K562 (cell line): ENCODE results near the gene C19orf85. TPM values are rescaled to one million over a fixed set of nuclear protein-coding genes. Genes with fewer than 3 reads are reported as not detected.
A peak's percentile ranks its signal among the peaks of the same experiment; 100 is the strongest.

Source experiments
- ATAC-seq: fragments of 200-7000 bp; cut with Tn5 transposase; 3 replicates; pipeline ENCODE4 v1.9.1; 2020; ENCODE audit warnings: moderate library complexity
- BruUV-seq: library from RNA; stranded (reverse); fragments of 400-500 nt; replicated peaks from 2 replicates; lab custom pipeline; 2021; lab: Mats Ljungman, UMichigan
- CTCF ChIA-PET: fragments of 300-600 bp; formaldehyde crosslinking; extraction: SDS; loops from one replicate; lab custom pipeline; 2021; ENCODE audit warnings: low intra/inter-chr PET ratio; lab: Yijun Ruan, JAX
- POLR2A ChIA-PET: fragments of 300-600, 350-650 bp; sonication (Branson Sonifier 250); formaldehyde crosslinking; extraction: SDS; loops from one replicate; lab custom pipeline; 2021; ENCODE audit warnings: antibody characterized with exemption, inconsistent platforms; lab: Yijun Ruan, JAX
- DNase-seq, 4 experiments: peaks; one replicate each; pipeline versions ENCODE4 v3.0.0 to v3.0.0-alpha.2; 2011 to 2018; ENCODE audit warnings: low spot score in 3 of 4, mixed read lengths in 3 of 4; ENCODE audit errors: extremely low read depth in 1 of 4
- FAIRE-seq: peaks from 2 replicates; lab custom pipeline; 2011; peaks lifted over from hg19 to GRCh38; lab: Jason Lieb, UNC
- H2AFZ ChIP-seq: 2 replicates; pipeline ENCODE4 v1.6.0; 2011; ENCODE audit warnings: low read depth, low read length, control low read depth, inconsistent platforms
- H3K27ac ChIP-seq: fragments of 200-600 bp; 3 replicates; pipeline ENCODE4 v1.8.0; 2011; ENCODE audit warnings: low read depth, mild to moderate bottlenecking, control low read depth, inconsistent platforms, low read length, moderate library complexity, mixed read lengths; ENCODE audit errors: extremely low read depth
- H3K27me3 ChIP-seq, 2 experiments: fragments of 300-600 bp in 1 of 2; 2 replicates in 1 of 2; 3 replicates in 1 of 2; pipeline versions ENCODE4 v1.6.0 to v1.8.0; 2011; ENCODE audit warnings: inconsistent platforms in 2 of 2, low read length in 2 of 2, mild to moderate bottlenecking in 1 of 2, mixed read lengths in 1 of 2, moderate library complexity in 1 of 2; ENCODE audit not compliant: control insufficient read depth in 2 of 2, insufficient read depth in 2 of 2
- H3K36me3 ChIP-seq: fragments of 300-600 bp; 3 replicates; pipeline ENCODE4 v1.8.0; 2011; ENCODE audit warnings: mild to moderate bottlenecking, low read length, inconsistent platforms; ENCODE audit not compliant: control insufficient read depth, insufficient read depth
- H3K4me1 ChIP-seq, 2 experiments: fragments of 200-600 bp in 1 of 2; replicated peaks in 1 of 2; 2 replicates in 1 of 2; 3 replicates in 1 of 2; pipeline versions ENCODE4 v1.5.1 to v1.8.0; 2011; ENCODE audit warnings: inconsistent platforms in 2 of 2, low read length in 2 of 2, mild to moderate bottlenecking in 1 of 2, mixed read lengths in 1 of 2, moderate library complexity in 1 of 2; ENCODE audit not compliant: control insufficient read depth in 2 of 2, insufficient read depth in 2 of 2
- H3K4me2 ChIP-seq: 2 replicates; pipeline ENCODE4 v1.6.1; 2011; ENCODE audit warnings: low read length, control low read depth, inconsistent platforms, mixed read lengths; ENCODE audit not compliant: insufficient read depth
- H3K4me3 ChIP-seq: fragments of 200-600 bp; sonication (generic), shearing (Covaris generic); 2 replicates; pipeline ENCODE4 v1.5.1; 2016; ENCODE audit warnings: control low read depth, inconsistent platforms
- H3K79me2 ChIP-seq: fragments of 200-600 bp; 3 replicates; pipeline ENCODE4 v1.8.0; 2011; ENCODE audit warnings: low read length, inconsistent platforms; ENCODE audit not compliant: control insufficient read depth, insufficient read depth
- H3K9ac ChIP-seq, 2 experiments: 2 replicates each; pipeline versions ENCODE4 v1.6.0 to v1.6.1; 2011; ENCODE audit warnings: low read depth in 2 of 2, low read length in 2 of 2, control low read depth in 1 of 2, inconsistent platforms in 1 of 2, mild to moderate bottlenecking in 1 of 2, mixed read lengths in 1 of 2; ENCODE audit not compliant: insufficient read depth in 1 of 2
- H3K9me1 ChIP-seq: one replicate; pipeline ENCODE4 v1.6.0; 2011; ENCODE audit warnings: inconsistent platforms, mild to moderate bottlenecking, low read length, moderate library complexity; ENCODE audit not compliant: control insufficient read depth, insufficient read depth
- H3K9me3 ChIP-seq: replicated peaks from 2 replicates; pipeline ENCODE4 v1.5.1; 2011; ENCODE audit warnings: low read depth, low read length, inconsistent platforms; ENCODE audit not compliant: control insufficient read depth, insufficient read depth
- H4K20me1 ChIP-seq: replicated peaks from 2 replicates; pipeline ENCODE4 v1.6.1; 2011; ENCODE audit warnings: low read length, inconsistent platforms, mixed read lengths; ENCODE audit not compliant: control insufficient read depth, insufficient read depth
- BCL6 ChIP-seq: fragments of 250-450 bp; sonication (Bioruptor Pico); IDR thresholded peaks from 2 replicates; pipeline ENCODE4 v1.4.0; 2020
- DACH1 ChIP-seq: fragments of 450-650 bp; IDR thresholded peaks from 2 replicates; pipeline ENCODE4 v1.6.1; 2018; ENCODE audit not compliant: partially characterized antibody
- SAFB ChIP-seq: fragments of 200-400 bp; formaldehyde crosslinking; IDR thresholded peaks from 2 replicates; pipeline ENCODE4 v1.6.1; 2017; ENCODE audit warnings: low read depth, low read length, borderline replicate concordance
- SREBF2 ChIP-seq: sonication (generic); formaldehyde crosslinking; IDR thresholded peaks from 2 replicates; pipeline ENCODE4 v1.4.0; 2020; ENCODE audit warnings: mild to moderate bottlenecking, missing genetic modification reagents
- TAF9B ChIP-seq: fragments of 450-650 bp; IDR thresholded peaks from 2 replicates; pipeline ENCODE4 v1.6.1; 2018; ENCODE audit warnings: mild to moderate bottlenecking; ENCODE audit not compliant: partially characterized antibody
- ZNF444 ChIP-seq: fragments of 250-450 bp; sonication (Bioruptor Pico); IDR thresholded peaks from 2 replicates; pipeline ENCODE4 v1.4.0; 2020; ENCODE audit warnings: mild to moderate bottlenecking, moderate library complexity
- WGBS: fragments of 100-300 bp; shearing (Covaris generic); methylation state at CpG from one replicate; pipeline ENCODE4 v1.1.6; 2016; ENCODE audit warnings: low coverage, mixed read lengths; ENCODE audit not compliant: insufficient coverage; ENCODE audit errors: missing lambda C conversion rate; 5-methylcytosine and 5-hydroxymethylcytosine counted together
- in situ Hi-C: fragments of 300-500 bp; cut with MboI; formaldehyde crosslinking; loops from 4 replicates; pipeline ENCODE4 v1.15.0; 2018; ENCODE audit warnings: inconsistent platforms, mixed read lengths
- intact Hi-C: fragments of 100-400 bp; cut with micrococcal nuclease; formaldehyde crosslinking; loops from 2 replicates; pipeline ENCODE4 v1.14.2; 2022
- polyA plus RNA-seq, 8 experiments: library from polyadenylated mRNA; depleted of rRNA in 4 of 8; stranded (reverse) in 5 of 8; unstranded in 3 of 8; fragments of >200 nt; fragmentation: Nextera tagmentation in 2 of 8; fragmentation: Illumina TruSeq in 1 of 8; extraction: Ambion mirVana in 2 of 8; extraction: Trizol in 1 of 8; gene quantifications; 2 replicates each; pipeline versions ENCODE4 v1.2.1 to v1.2.3, GENCODE V29; 2011 to 2014; ENCODE audit warnings: inconsistent platforms in 1 of 8, missing spikeins in 1 of 8
- total RNA-seq, 7 experiments: library from RNA; depleted of rRNA in 6 of 7; stranded (reverse); fragments of >200 nt in 6 of 7; fragmentation: Illumina TruSeq in 2 of 7; extraction: Trizol in 2 of 7; gene quantifications; 2 replicates each; pipeline versions ENCODE4 v1.2.1 to v1.2.3, GENCODE V29; 2011 to 2021; ENCODE audit warnings: low replicate concordance in 1 of 7
- TF ChIP-seq, protein P1 (sequence below): sonication (generic); formaldehyde crosslinking; IDR thresholded peaks from 2 replicates; pipeline ENCODE4 v1.9.0; 2022; ENCODE audit warnings: mild to moderate bottlenecking, missing genetic modification reagents
- TF ChIP-seq, protein P2 (sequence below): fragments of 250-450 bp; sonication (Bioruptor Pico); IDR thresholded peaks from 2 replicates; pipeline ENCODE4 v1.5.0; 2021; ENCODE audit warnings: mild to moderate bottlenecking, borderline replicate concordance
- TF ChIP-seq, protein P3 (sequence below): fragments of 150-350 bp; IDR thresholded peaks from 2 replicates; pipeline ENCODE4 v1.6.1; 2014; ENCODE audit warnings: low read depth, mild to moderate bottlenecking, low read length, borderline replicate concordance

The C19orf85 gene
- total and polyA plus RNA-seq, 9 of the 15 experiments (the other 6 are each of a cell fraction or from before 2014, with no cell fraction given), result not detected

DNA sequence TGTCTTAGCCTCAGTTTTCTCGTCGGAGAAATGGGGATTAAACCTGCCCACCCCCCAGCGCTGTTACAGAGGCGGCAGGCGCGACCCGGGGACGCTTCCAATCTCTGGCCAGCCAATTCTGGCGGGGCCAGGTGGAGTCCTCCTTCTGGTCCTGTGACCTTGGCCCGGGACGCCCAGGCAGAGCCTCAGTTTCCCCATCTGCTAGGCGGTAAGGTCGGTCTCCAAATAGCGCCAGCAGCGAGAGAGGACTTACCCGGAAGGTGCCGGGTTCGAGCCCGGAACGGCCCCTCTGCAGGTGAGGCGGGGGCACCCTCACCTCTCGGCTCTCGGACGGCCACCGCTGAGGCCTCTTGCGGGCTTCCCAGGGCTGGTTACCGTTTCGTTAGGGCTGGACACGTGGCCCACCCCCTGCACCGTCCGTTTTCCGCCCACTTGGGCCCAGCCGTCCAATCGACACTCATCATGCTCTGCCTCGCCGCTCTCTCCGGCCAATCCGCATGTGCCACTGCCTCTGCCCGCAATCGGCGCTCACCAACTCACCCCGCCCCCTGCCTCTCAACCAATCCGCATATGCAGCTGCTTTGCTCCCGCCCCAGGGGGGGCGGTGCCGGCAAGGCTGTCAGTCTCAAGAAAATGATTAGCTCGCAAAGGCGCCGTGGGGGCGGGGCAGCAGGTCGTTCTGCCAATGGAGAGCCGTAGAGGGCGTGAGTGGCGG lies 3.1 kb downstream of the C19orf85 start, which contains the start of gene ISOC2:
Gene ISOC2 (minus strand): TSS at position 384 of the 715 bp plus-strand sequence. CDS start 5,156 bp downstream, outside the sequence.
- ChIA-PET POLR2A (interaction anchor here (0.5 to 2.1 kb wide), 10 partner anchors 8 to 840 kb away, joined by 3 to 10 read pairs (median 3); partner anchors contain the start of genes TMEM238, UBE2S and ZNF628), CTCF (no interaction called here)
- Histone ChIP-seq H3K79me2 (peaks cover 43% of the 10 kb centered on the region), H3K27ac (peak within 1 kb of the TSS; percentile 98), H3K4me2 (peak within 1 kb of the TSS; percentile 99), H4K20me1 (no peaks in the 10 kb centered on the region), H2AFZ (peak within 1 kb of the TSS; percentile 88), H3K9ac (peak within 1 kb of the TSS; percentile 97 to 98), H3K27me3 (no peaks in the 10 kb centered on the region), H3K9me3 (no peaks in the 10 kb centered on the region), H3K4me3 (peak within 1 kb of the TSS; percentile 81), H3K4me1 (peaks cover 30 to 74% of the 10 kb centered on the region in 2 experiments), H3K36me3 (peaks cover 18% of the 10 kb centered on the region; the same call in 2 of the 3 replicates), H3K9me1 (no peaks in the 10 kb centered on the region)
- no TSS peak for BruUV-seq
- in situ Hi-C loops (no loop called here), intact Hi-C loops (loop anchor here (1.0 kb wide), 1 partner anchor 8 kb away; no protein-coding TSS in a partner anchor)
- peak; percentile 96 for ATAC-seq
- WGBS, result under 1% methylated on average over 52 of the region's 54 CpGs
- DNase-seq, result peak; percentile 95 to 100 (median 98)
- peak; percentile 97 for FAIRE-seq
- TF ChIP-seq, protein P1, sequence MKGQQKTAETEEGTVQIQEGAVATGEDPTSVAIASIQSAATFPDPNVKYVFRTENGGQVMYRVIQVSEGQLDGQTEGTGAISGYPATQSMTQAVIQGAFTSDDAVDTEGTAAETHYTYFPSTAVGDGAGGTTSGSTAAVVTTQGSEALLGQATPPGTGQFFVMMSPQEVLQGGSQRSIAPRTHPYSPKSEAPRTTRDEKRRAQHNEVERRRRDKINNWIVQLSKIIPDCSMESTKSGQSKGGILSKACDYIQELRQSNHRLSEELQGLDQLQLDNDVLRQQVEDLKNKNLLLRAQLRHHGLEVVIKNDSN (CRISPR knock-in tag), result peak; percentile 97
- TF ChIP-seq, protein P2, sequence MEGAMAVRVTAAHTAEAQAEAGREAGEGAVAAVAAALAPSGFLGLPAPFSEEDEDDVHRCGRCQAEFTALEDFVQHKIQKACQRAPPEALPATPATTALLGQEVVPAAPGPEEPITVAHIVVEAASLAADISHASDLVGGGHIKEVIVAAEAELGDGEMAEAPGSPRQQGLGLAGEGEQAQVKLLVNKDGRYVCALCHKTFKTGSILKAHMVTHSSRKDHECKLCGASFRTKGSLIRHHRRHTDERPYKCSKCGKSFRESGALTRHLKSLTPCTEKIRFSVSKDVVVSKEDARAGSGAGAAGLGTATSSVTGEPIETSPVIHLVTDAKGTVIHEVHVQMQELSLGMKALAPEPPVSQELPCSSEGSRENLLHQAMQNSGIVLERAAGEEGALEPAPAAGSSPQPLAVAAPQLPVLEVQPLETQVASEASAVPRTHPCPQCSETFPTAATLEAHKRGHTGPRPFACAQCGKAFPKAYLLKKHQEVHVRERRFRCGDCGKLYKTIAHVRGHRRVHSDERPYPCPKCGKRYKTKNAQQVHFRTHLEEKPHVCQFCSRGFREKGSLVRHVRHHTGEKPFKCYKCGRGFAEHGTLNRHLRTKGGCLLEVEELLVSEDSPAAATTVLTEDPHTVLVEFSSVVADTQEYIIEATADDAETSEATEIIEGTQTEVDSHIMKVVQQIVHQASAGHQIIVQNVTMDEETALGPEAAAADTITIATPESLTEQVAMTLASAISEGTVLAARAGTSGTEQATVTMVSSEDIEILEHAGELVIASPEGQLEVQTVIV, result no peak
- TF ChIP-seq SREBF2 (CRISPR knock-in tag) (no peak), ZNF444 (CRISPR knock-in tag) (no peak), BCL6 (no peak), DACH1 (no peak), SAFB (no peak), TAF9B (no peak)
- TF ChIP-seq, protein P3, sequence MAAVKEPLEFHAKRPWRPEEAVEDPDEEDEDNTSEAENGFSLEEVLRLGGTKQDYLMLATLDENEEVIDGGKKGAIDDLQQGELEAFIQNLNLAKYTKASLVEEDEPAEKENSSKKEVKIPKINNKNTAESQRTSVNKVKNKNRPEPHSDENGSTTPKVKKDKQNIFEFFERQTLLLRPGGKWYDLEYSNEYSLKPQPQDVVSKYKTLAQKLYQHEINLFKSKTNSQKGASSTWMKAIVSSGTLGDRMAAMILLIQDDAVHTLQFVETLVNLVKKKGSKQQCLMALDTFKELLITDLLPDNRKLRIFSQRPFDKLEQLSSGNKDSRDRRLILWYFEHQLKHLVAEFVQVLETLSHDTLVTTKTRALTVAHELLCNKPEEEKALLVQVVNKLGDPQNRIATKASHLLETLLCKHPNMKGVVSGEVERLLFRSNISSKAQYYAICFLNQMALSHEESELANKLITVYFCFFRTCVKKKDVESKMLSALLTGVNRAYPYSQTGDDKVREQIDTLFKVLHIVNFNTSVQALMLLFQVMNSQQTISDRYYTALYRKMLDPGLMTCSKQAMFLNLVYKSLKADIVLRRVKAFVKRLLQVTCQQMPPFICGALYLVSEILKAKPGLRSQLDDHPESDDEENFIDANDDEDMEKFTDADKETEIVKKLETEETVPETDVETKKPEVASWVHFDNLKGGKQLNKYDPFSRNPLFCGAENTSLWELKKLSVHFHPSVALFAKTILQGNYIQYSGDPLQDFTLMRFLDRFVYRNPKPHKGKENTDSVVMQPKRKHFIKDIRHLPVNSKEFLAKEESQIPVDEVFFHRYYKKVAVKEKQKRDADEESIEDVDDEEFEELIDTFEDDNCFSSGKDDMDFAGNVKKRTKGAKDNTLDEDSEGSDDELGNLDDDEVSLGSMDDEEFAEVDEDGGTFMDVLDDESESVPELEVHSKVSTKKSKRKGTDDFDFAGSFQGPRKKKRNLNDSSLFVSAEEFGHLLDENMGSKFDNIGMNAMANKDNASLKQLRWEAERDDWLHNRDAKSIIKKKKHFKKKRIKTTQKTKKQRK, result peak; percentile 93
